AG09309 (cell line): ENCODE results near the gene RNPS1.

ENCODE experiments used
- DNase-seq: peaks from one replicate; pipeline ENCODE4 v3.0.0-alpha.2; 2010; ENCODE audit warnings: low read depth
- H3K4me3 ChIP-seq: 2 replicates; pipeline ENCODE4 v1.5.1; 2011; ENCODE audit warnings: mild to moderate bottlenecking, low read depth, low read length, moderate library complexity; ENCODE audit not compliant: control insufficient read depth
- CTCF ChIP-seq: IDR thresholded peaks from 2 replicates; pipeline ENCODE4 v1.5.1; 2011; ENCODE audit warnings: mild to moderate bottlenecking, low read depth, low read length, inconsistent platforms; ENCODE audit not compliant: insufficient read depth, control insufficient read depth; ENCODE audit errors: missing control alignments

Gene RNPS1

GRCh38 chr16:2229632-2230250 is 38.2 kb downstream of the RNPS1 start:
- no peak overlapping the region for H3K4me3 ChIP-seq
- DNase-seq = no peak
- no peak for TF ChIP-seq CTCF

GRCh38 chr16:2229091-2229490 is 38.8 kb downstream of the RNPS1 start:
- H3K4me3 ChIP-seq = no peak overlapping the region
- no peak for DNase-seq
- TF ChIP-seq CTCF = no peak

- no peak overlapping the region for H3K4me3 ChIP-seq
- no peak for TF ChIP-seq CTCF
- DNase-seq = no peak
Measured at GRCh38 chr16:2228161-2228824, 39.6 kb downstream of the RNPS1 start.

GRCh38 chr16:2226918-2227317 is 41.0 kb downstream of the RNPS1 start:
- no peak for DNase-seq
- TF ChIP-seq CTCF = no peak
- H3K4me3 ChIP-seq = no peak overlapping the region

- no peak for TF ChIP-seq CTCF
- no peak overlapping the region for H3K4me3 ChIP-seq
- DNase-seq = no peak
Measured at GRCh38 chr16:2226245-2226793, 41.6 kb downstream of the RNPS1 start.

GRCh38 chr16:2223942-2224486 is 43.9 kb downstream of the RNPS1 start:
- peak; percentile 11 for DNase-seq
- peak overlapping the region; percentile 83 for H3K4me3 ChIP-seq
- peak; percentile 31 for TF ChIP-seq CTCF
